Measurements from ENCODE around the gene SLC28A1. TPM values are rescaled to one million over a fixed set of nuclear protein-coding genes. Genes with fewer than 3 reads are reported as not detected.

SLC28A1 gene
- total RNA-seq, 1 experiment from 2014 or later = not detected

DNA sequence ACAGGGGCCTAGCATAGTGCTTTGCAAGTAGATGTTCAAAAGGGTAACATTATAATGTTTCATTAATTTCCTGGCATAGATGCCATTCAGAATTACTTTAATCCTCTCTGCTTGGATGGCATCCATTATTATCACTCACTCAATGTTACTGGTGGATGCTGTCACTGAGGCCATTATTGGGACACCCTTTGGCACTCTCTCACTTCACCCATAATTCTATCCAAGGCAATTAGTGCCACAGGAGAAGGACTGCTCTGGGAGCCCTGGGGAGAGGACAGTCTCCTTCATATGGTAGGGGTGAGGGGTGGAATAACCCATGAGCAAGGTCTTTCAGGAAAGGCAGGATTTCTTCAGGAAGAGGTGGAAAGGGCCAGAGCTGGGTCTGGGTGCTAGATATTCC, 28.7 kb upstream of the SLC28A1 start:
- Histone ChIP-seq H3K4me3 (ENCODE audit: low read depth in 2 of 2, low read length in 2 of 2) (no peak overlapping the region), H3K9me3 (ENCODE audit: control insufficient read depth, insufficient read depth, low read depth, low read length) (no peaks in the 10 kb centered on the region), H3K27ac (ENCODE audit: low read length) (no peak overlapping the region), H3K36me3 (ENCODE audit: control insufficient read depth, insufficient read depth, low read length) (no peaks in the 10 kb centered on the region), H3K4me1 (ENCODE audit: control insufficient read depth, insufficient read depth, low read length) (no peaks in the 10 kb centered on the region), H3K27me3 (ENCODE audit: control insufficient read depth, insufficient read depth, low read length) (no peaks in the 10 kb centered on the region)
- in situ Hi-C loops (cut with HindIII; ENCODE audit: low pct_unique_long_range_greater_than_20kb, low sequenced_read_pairs) (no loop called here), intact Hi-C loops (cut with micrococcal nuclease; ENCODE audit: unreplicated experiment) (no loop called here)
- POLR2A ChIA-PET = no interaction called here
- BruUV-seq (replicated peaks) = no TSS peak
- ATAC-seq = no peak
- no peak for DNase-seq (ENCODE audit: low read depth, low spot score)
- TF ChIP-seq SIN3A (IDR thresholded peaks at IDR 0.05; ENCODE audit: borderline replicate concordance, insufficient read depth, low read depth, low read length) = no peak
- TF ChIP-seq TCF7L2 (IDR thresholded peaks at IDR 0.05; ENCODE audit: low read depth, low read length) = no peak
- no peak for TF ChIP-seq POLR2AphosphoS5 (IDR thresholded peaks at IDR 0.05; ENCODE audit: low read depth, low read length)
- CTCF ChIA-PET = no interaction called here

- no TSS peak for BruUV-seq (replicated peaks)
- ChIA-PET POLR2A (no interaction called here), CTCF (no interaction called here)
- Histone ChIP-seq H3K36me3 (ENCODE audit: control insufficient read depth, insufficient read depth, low read length) (no peaks in the 10 kb centered on the region), H3K9me3 (ENCODE audit: control insufficient read depth, insufficient read depth, low read depth, low read length) (no peaks in the 10 kb centered on the region), H3K27ac (ENCODE audit: low read length) (no peak overlapping the region), H3K27me3 (ENCODE audit: control insufficient read depth, insufficient read depth, low read length) (no peaks in the 10 kb centered on the region), H3K4me3 (ENCODE audit: low read depth in 2 of 2, low read length in 2 of 2) (no peak overlapping the region), H3K4me1 (ENCODE audit: control insufficient read depth, insufficient read depth, low read length) (no peaks in the 10 kb centered on the region)
- no peak for TF ChIP-seq TCF7L2 (IDR thresholded peaks at IDR 0.05; ENCODE audit: low read depth, low read length)
- no peak for TF ChIP-seq REST (IDR thresholded peaks at IDR 0.05; ENCODE audit: insufficient read depth in 1 of 2, low read depth in 2 of 2, low read length in 1 of 2)
- no peak for TF ChIP-seq CTCF (IDR thresholded peaks at IDR 0.05)
- no peak for TF ChIP-seq POLR2AphosphoS5 (IDR thresholded peaks at IDR 0.05; ENCODE audit: low read depth, low read length)
- TF ChIP-seq SIN3A (IDR thresholded peaks at IDR 0.05; ENCODE audit: borderline replicate concordance, insufficient read depth, low read depth, low read length) = no peak
- no peak for ATAC-seq
- in situ Hi-C loops (cut with HindIII; ENCODE audit: low pct_unique_long_range_greater_than_20kb, low sequenced_read_pairs) (no loop called here), intact Hi-C loops (cut with micrococcal nuclease; ENCODE audit: unreplicated experiment) (no loop called here)
- DNase-seq (ENCODE audit: low read depth, low spot score) = no peak
Measured at GRCh38 chr15:84856731-84857417, 27.6 kb upstream of the SLC28A1 start.

GRCh38 chr15:84857418-84858004, 27.0 kb upstream of the SLC28A1 start:
- no peak overlapping the region for H3K4me3 ChIP-seq (ENCODE audit: low read depth in 2 of 2, low read length in 2 of 2)
- no peak for ATAC-seq
- H3K27me3 ChIP-seq (ENCODE audit: control insufficient read depth, insufficient read depth, low read length) = no peaks in the 10 kb centered on the region
- ChIA-PET CTCF (no interaction called here), POLR2A (no interaction called here)
- in situ Hi-C loops (cut with HindIII; ENCODE audit: low pct_unique_long_range_greater_than_20kb, low sequenced_read_pairs) = no loop called here
- no TSS peak for BruUV-seq (replicated peaks)
- no peak overlapping the region for H3K27ac ChIP-seq (ENCODE audit: low read length)
- DNase-seq (ENCODE audit: low read depth, low spot score) = no peak
- no peaks in the 10 kb centered on the region for H3K4me1 ChIP-seq (ENCODE audit: control insufficient read depth, insufficient read depth, low read length)
- TF ChIP-seq REST (IDR thresholded peaks at IDR 0.05; ENCODE audit: insufficient read depth in 1 of 2, low read depth in 2 of 2, low read length in 1 of 2) = no peak
- TF ChIP-seq POLR2AphosphoS5 (IDR thresholded peaks at IDR 0.05; ENCODE audit: low read depth, low read length) = no peak
- no peak for TF ChIP-seq TCF7L2 (IDR thresholded peaks at IDR 0.05; ENCODE audit: low read depth, low read length)
- no peak for TF ChIP-seq SIN3A (IDR thresholded peaks at IDR 0.05; ENCODE audit: borderline replicate concordance, insufficient read depth, low read depth, low read length)
- TF ChIP-seq CTCF (IDR thresholded peaks at IDR 0.05) = no peak
- no peaks in the 10 kb centered on the region for H3K9me3 ChIP-seq (ENCODE audit: control insufficient read depth, insufficient read depth, low read depth, low read length)
- H3K36me3 ChIP-seq (ENCODE audit: control insufficient read depth, insufficient read depth, low read length) = no peaks in the 10 kb centered on the region
- intact Hi-C loops (cut with micrococcal nuclease; ENCODE audit: unreplicated experiment) = no loop called here

Measured in Panc1 (cell line).